Right lobe of liver (tissue), 6 donors: ENCODE results near the gene SSBP2. TPM values are rescaled to one million over a fixed set of nuclear protein-coding genes. Genes with fewer than 3 reads are reported as not detected.

Experiments used
- ATAC-seq, 4 donors: fragments of 200-7000 bp; cut with Tn5 transposase; one replicate each; pipeline ENCODE4 v1.9.1; 2020; ENCODE audit warnings: mild to moderate bottlenecking in 4 of 4, moderate library complexity in 4 of 4
- DNase-seq, 3 donors: peaks; one replicate each; pipeline ENCODE4 v3.0.0-alpha.2; 2020
- H3K27ac ChIP-seq, 3 donors: fragments of 200-600 bp; one replicate each; pipeline ENCODE4 v1.8.0; 2022
- H3K27me3 ChIP-seq, 2 donors: fragments of 200-600 bp; one replicate each; pipeline ENCODE4 v1.8.0; 2022
- H3K36me3 ChIP-seq, 4 donors: fragments of 200-600 bp; sonication (generic) in 1 of 4; one replicate each; pipeline versions ENCODE4 v1.5.1 to v1.8.0; 2017 to 2022; ENCODE audit warnings: control low read depth in 1 of 4
- H3K4me1 ChIP-seq, 4 donors: fragments of 200-600 bp; sonication (generic) in 1 of 4; one replicate each; pipeline versions ENCODE4 v1.5.1 to v1.8.0; 2017 to 2022; ENCODE audit warnings: control low read depth in 1 of 4
- H3K4me3 ChIP-seq, 3 donors: fragments of 200-600 bp; one replicate each; pipeline ENCODE4 v1.8.0; 2022
- H3K9me3 ChIP-seq, 4 donors: fragments of 200-600 bp; sonication (generic) in 1 of 4; one replicate each; pipeline versions ENCODE4 v1.5.1 to v1.8.0; 2017 to 2022; ENCODE audit warnings: control low read depth in 1 of 4
- CTCF ChIP-seq, 4 donors: fragments of 200-600 bp in 3 of 4; fragments of 450-650 bp in 1 of 4; IDR thresholded peaks; one replicate each; pipeline versions ENCODE4 v1.5.1 to v1.8.0; 2016 to 2022; ENCODE audit warnings: antibody characterized with exemption in 4 of 4, mild to moderate bottlenecking in 2 of 4
- POLR2A ChIP-seq: fragments of 450-650 bp; IDR thresholded peaks from one replicate; pipeline ENCODE4 v1.6.1; 2017; ENCODE audit warnings: antibody characterized with exemption, mild to moderate bottlenecking
- WGBS: methylation state at CpG from one replicate; pipeline ENCODE4 v1.1.6; 2018; ENCODE audit warnings: low coverage, low lambda C conversion rate; ENCODE audit not compliant: insufficient coverage; ENCODE audit errors: missing lambda C conversion rate; 5-methylcytosine and 5-hydroxymethylcytosine counted together
- intact Hi-C, 2 donors: fragments of 100-400 bp; cut with DNase I; formaldehyde crosslinking; loops; one replicate each; pipeline versions ENCODE4 v1.11.2 to v1.14.1; 2022
- total RNA-seq, 6 experiments: library from RNA; depleted of rRNA in 2 of 6; stranded (reverse); fragments of >200 nt in 2 of 6; fragmentation: NEBNext Ultra II Directional in 3 of 6; extraction: Animal tissue kit (Norgen Biotek cat#: 25700) in 3 of 6; gene quantifications; one replicate each; pipeline versions ENCODE4 v1.1.0 to v1.2.4, GENCODE V29; 2016 to 2023
- donor health status: DM: no; HTN: yes; CAD: no.
- donor health status: DM: no; HTN: no; CAD: no.
- donor health status: DM: no; HTN: no; CAD: no.
- donor health status: DM: no; HTN: yes; CAD: no.
- donor health status: DM: no; HTN: yes; CAD: no.

The SSBP2 gene
- total RNA-seq, 6 experiments from 2014 or later, result 2.0 to 4.8 (median 3.7) TPM

GRCh38 chr5:81789033-81789432, 38.1 kb upstream of the SSBP2 start:
- Histone ChIP-seq H3K4me1 (no peaks in the 10 kb centered on the region), H3K9me3 (no peaks in the 10 kb centered on the region), H3K4me3 (no peak overlapping the region), H3K27ac (no peak overlapping the region), H3K27me3 (no peaks in the 10 kb centered on the region), H3K36me3 (no peaks in the 10 kb centered on the region)
- 95% methylated on average over 5 of the region's 5 CpGs for WGBS
- ATAC-seq, result peak in 1 of 4 donors; percentile 25
- intact Hi-C loops, result no loop called here
- no peak for TF ChIP-seq CTCF (IDR thresholded peaks at IDR 0.05)
- no peak for TF ChIP-seq POLR2A
- no peak for DNase-seq

GRCh38 chr5:81788329-81788728, 37.4 kb upstream of the SSBP2 start:
- Histone ChIP-seq H3K4me3 (no peak overlapping the region), H3K9me3 (no peaks in the 10 kb centered on the region), H3K36me3 (no peaks in the 10 kb centered on the region), H3K4me1 (no peaks in the 10 kb centered on the region), H3K27me3 (no peaks in the 10 kb centered on the region), H3K27ac (no peak overlapping the region)
- TF ChIP-seq POLR2A (no peak), CTCF (IDR thresholded peaks at IDR 0.05) (no peak)
- DNase-seq, result no peak
- WGBS, result 82% methylated on average over 2 of the region's 2 CpGs
- ATAC-seq, result no peak
- intact Hi-C loops, result no loop called here

- Histone ChIP-seq H3K9me3 (no peaks in the 10 kb centered on the region), H3K36me3 (no peaks in the 10 kb centered on the region), H3K27ac (no peak overlapping the region), H3K27me3 (no peaks in the 10 kb centered on the region), H3K4me3 (no peak overlapping the region), H3K4me1 (no peaks in the 10 kb centered on the region)
- intact Hi-C loops, result no loop called here
- TF ChIP-seq CTCF (IDR thresholded peaks at IDR 0.05) (no peak), POLR2A (no peak)
- DNase-seq (no peak), ATAC-seq (peak in 2 of 4 donors; percentile 38 to 43)
- 25% methylated on average over 3 of the region's 3 CpGs for WGBS
Measured at GRCh38 chr5:81787474-81788242, 36.8 kb upstream of the SSBP2 start.

GRCh38 chr5:81786991-81787390, 36.1 kb upstream of the SSBP2 start:
- ATAC-seq (no peak), DNase-seq (no peak)
- no peaks in the 10 kb centered on the region for H3K27me3 ChIP-seq
- no peak overlapping the region for H3K27ac ChIP-seq
- no peak for TF ChIP-seq CTCF (IDR thresholded peaks at IDR 0.05)
- no peak for TF ChIP-seq POLR2A
- no peaks in the 10 kb centered on the region for H3K9me3 ChIP-seq
- no peaks in the 10 kb centered on the region for H3K36me3 ChIP-seq
- WGBS, result 56% methylated on average over 5 of the region's 5 CpGs
- H3K4me3 ChIP-seq, result no peak overlapping the region
- intact Hi-C loops, result no loop called here
- no peaks in the 10 kb centered on the region for H3K4me1 ChIP-seq
